AG08395 (cell line): ENCODE measurements around the gene ZNF264.
A peak's percentile ranks its signal among the peaks of the same experiment; 100 is the strongest.
"Not testable (repeated sequence)": the region's sequence is repeated elsewhere in the genome, so short reads cannot be mapped to it uniquely, and the experiment has no call there.

Source experiments
- DNase-seq: peaks from one replicate; pipeline ENCODE4 v3.0.0; 2012; ENCODE audit warnings: mixed read lengths, low spot score

The ZNF264 gene

GRCh38 chr19:57245066-57245465 is 53.8 kb downstream of the ZNF264 start:
- DNase-seq: no peak

GRCh38 chr19:57245959-57246358 is 54.7 kb downstream of the ZNF264 start:
- no peak for DNase-seq

- DNase-seq: no peak
Measured at GRCh38 chr19:57248646-57249045, 57.3 kb downstream of the ZNF264 start.

GRCh38 chr19:57249329-57249728 is 58.0 kb downstream of the ZNF264 start:
- no peak for DNase-seq

GRCh38 chr19:57253767-57254166 is 62.5 kb downstream of the ZNF264 start:
- not testable (repeated sequence) for DNase-seq

- DNase-seq: no peak
Measured at GRCh38 chr19:57262044-57262443, 70.7 kb downstream of the ZNF264 start.

- no peak for DNase-seq
Measured at GRCh38 chr19:57263244-57263741, 72.0 kb downstream of the ZNF264 start.

GRCh38 chr19:57267291-57267690 is 76.0 kb downstream of the ZNF264 start:
- DNase-seq: no peak

- DNase-seq: peak; percentile 89
Measured at GRCh38 chr19:57269515-57270250, 78.4 kb downstream of the ZNF264 start.

GRCh38 chr19:57271280-57271679 is 80.0 kb downstream of the ZNF264 start:
- no peak for DNase-seq
